ENCODE data around the gene GALNT2.

Gene GALNT2

GRCh38 chr1:230272557-230272956, 205.5 kb downstream of the GALNT2 start:
- Histone ChIP-seq H3K36me3 (ENCODE audit: control insufficient read depth in 2 of 2, insufficient read depth in 2 of 2, low read length in 2 of 2) (peaks cover 32 to 39% of the 10 kb centered on the region in 2 donors), H3K9ac (ENCODE audit: low read length in 2 of 2) (no peak overlapping the region), H3K4me1 (ENCODE audit: control insufficient read depth, insufficient read depth, low read length) (peaks cover 13% of the 10 kb centered on the region), H3K4me3 (ENCODE audit: low read length in 2 of 2) (no peak overlapping the region), H3K27ac (ENCODE audit: low read length) (no peak overlapping the region), H3K27me3 (ENCODE audit: control insufficient read depth in 1 of 2, insufficient read depth in 2 of 2, low read length in 2 of 2) (no peaks in the 10 kb centered on the region), H3K9me3 (ENCODE audit: control insufficient read depth in 2 of 2, low read length in 2 of 2) (no peaks in the 10 kb centered on the region)

- peaks cover 32 to 38% of the 10 kb centered on the region in 2 donors for H3K36me3 ChIP-seq (ENCODE audit: control insufficient read depth in 2 of 2, insufficient read depth in 2 of 2, low read length in 2 of 2)
- H3K27ac ChIP-seq (ENCODE audit: low read length) = no peak overlapping the region
- peaks cover 12% of the 10 kb centered on the region for H3K4me1 ChIP-seq (ENCODE audit: control insufficient read depth, insufficient read depth, low read length)
- no peaks in the 10 kb centered on the region for H3K9me3 ChIP-seq (ENCODE audit: control insufficient read depth in 2 of 2, low read length in 2 of 2)
- no peak overlapping the region for H3K9ac ChIP-seq (ENCODE audit: low read length in 2 of 2)
- no peak overlapping the region for H3K4me3 ChIP-seq (ENCODE audit: low read length in 2 of 2)
- H3K27me3 ChIP-seq (ENCODE audit: control insufficient read depth in 1 of 2, insufficient read depth in 2 of 2, low read length in 2 of 2) = no peaks in the 10 kb centered on the region
Measured at GRCh38 chr1:230273141-230273710, 206.2 kb downstream of the GALNT2 start.

- Histone ChIP-seq H3K4me3 (ENCODE audit: low read length in 2 of 2) (no peak overlapping the region), H3K27me3 (ENCODE audit: control insufficient read depth in 1 of 2, insufficient read depth in 2 of 2, low read length in 2 of 2) (no peaks in the 10 kb centered on the region), H3K27ac (ENCODE audit: low read length) (no peak overlapping the region), H3K9me3 (ENCODE audit: control insufficient read depth in 2 of 2, low read length in 2 of 2) (no peaks in the 10 kb centered on the region), H3K4me1 (ENCODE audit: control insufficient read depth, insufficient read depth, low read length) (peaks cover 5% of the 10 kb centered on the region), H3K9ac (ENCODE audit: low read length in 2 of 2) (no peak overlapping the region), H3K36me3 (ENCODE audit: control insufficient read depth in 2 of 2, insufficient read depth in 2 of 2, low read length in 2 of 2) (peaks cover 41 to 47% of the 10 kb centered on the region in 2 donors)
Measured at GRCh38 chr1:230274254-230274653, 207.2 kb downstream of the GALNT2 start.

- no peak overlapping the region for H3K27ac ChIP-seq (ENCODE audit: low read length)
- H3K36me3 ChIP-seq (ENCODE audit: control insufficient read depth in 2 of 2, insufficient read depth in 2 of 2, low read length in 2 of 2) = peaks cover 51 to 65% of the 10 kb centered on the region in 2 donors
- H3K27me3 ChIP-seq (ENCODE audit: control insufficient read depth in 1 of 2, insufficient read depth in 2 of 2, low read length in 2 of 2) = no peaks in the 10 kb centered on the region
Measured at GRCh38 chr1:230276401-230276800, 209.4 kb downstream of the GALNT2 start.

GRCh38 chr1:230277201-230278025, 210.4 kb downstream of the GALNT2 start:
- Histone ChIP-seq H3K9me3 (ENCODE audit: control insufficient read depth in 2 of 2, low read length in 2 of 2) (no peaks in the 10 kb centered on the region), H3K36me3 (ENCODE audit: control insufficient read depth in 2 of 2, insufficient read depth in 2 of 2, low read length in 2 of 2) (peaks cover 47 to 65% of the 10 kb centered on the region in 2 donors), H3K27ac (ENCODE audit: low read length) (no peak overlapping the region), H3K27me3 (ENCODE audit: control insufficient read depth in 1 of 2, insufficient read depth in 2 of 2, low read length in 2 of 2) (no peaks in the 10 kb centered on the region), H3K4me3 (ENCODE audit: low read length in 2 of 2) (no peak overlapping the region), H3K4me1 (ENCODE audit: control insufficient read depth, insufficient read depth, low read length) (peaks cover 2% of the 10 kb centered on the region), H3K9ac (ENCODE audit: low read length in 2 of 2) (no peak overlapping the region)

More at GRCh38 chr1:230276401-230276800, 209.4 kb downstream of the GALNT2 start:
- no peaks in the 10 kb centered on the region for H3K9me3 ChIP-seq (ENCODE audit: control insufficient read depth in 2 of 2, low read length in 2 of 2)
- peaks cover 1% of the 10 kb centered on the region for H3K4me1 ChIP-seq (ENCODE audit: control insufficient read depth, insufficient read depth, low read length)
- no peak overlapping the region for H3K9ac ChIP-seq (ENCODE audit: low read length in 2 of 2)
- no peak overlapping the region for H3K4me3 ChIP-seq (ENCODE audit: low read length in 2 of 2)

- Histone ChIP-seq H3K27me3 (ENCODE audit: control insufficient read depth in 1 of 2, insufficient read depth in 2 of 2, low read length in 2 of 2) (no peaks in the 10 kb centered on the region), H3K36me3 (ENCODE audit: control insufficient read depth in 2 of 2, insufficient read depth in 2 of 2, low read length in 2 of 2) (peaks cover 46 to 64% of the 10 kb centered on the region in 2 donors), H3K4me3 (ENCODE audit: low read length in 2 of 2) (no peak overlapping the region), H3K27ac (ENCODE audit: low read length) (no peak overlapping the region), H3K9me3 (ENCODE audit: control insufficient read depth in 2 of 2, low read length in 2 of 2) (no peaks in the 10 kb centered on the region), H3K9ac (ENCODE audit: low read length in 2 of 2) (no peak overlapping the region), H3K4me1 (ENCODE audit: control insufficient read depth, insufficient read depth, low read length) (peaks cover 2% of the 10 kb centered on the region)
Measured at GRCh38 chr1:230278376-230278775, 211.3 kb downstream of the GALNT2 start.

- Histone ChIP-seq H3K4me3 (ENCODE audit: low read length in 2 of 2) (no peak overlapping the region), H3K27ac (ENCODE audit: low read length) (no peak overlapping the region), H3K9me3 (ENCODE audit: control insufficient read depth in 2 of 2, low read length in 2 of 2) (no peaks in the 10 kb centered on the region), H3K36me3 (ENCODE audit: control insufficient read depth in 2 of 2, insufficient read depth in 2 of 2, low read length in 2 of 2) (peaks cover 46 to 57% of the 10 kb centered on the region in 2 donors), H3K27me3 (ENCODE audit: control insufficient read depth in 1 of 2, insufficient read depth in 2 of 2, low read length in 2 of 2) (no peaks in the 10 kb centered on the region), H3K4me1 (ENCODE audit: control insufficient read depth, insufficient read depth, low read length) (peaks cover 2% of the 10 kb centered on the region), H3K9ac (ENCODE audit: low read length in 2 of 2) (no peak overlapping the region)
Measured at GRCh38 chr1:230278871-230279582, 212.0 kb downstream of the GALNT2 start.

- Histone ChIP-seq H3K27me3 (ENCODE audit: control insufficient read depth in 1 of 2, insufficient read depth in 2 of 2, low read length in 2 of 2) (no peaks in the 10 kb centered on the region), H3K4me1 (ENCODE audit: control insufficient read depth, insufficient read depth, low read length) (peaks cover 2% of the 10 kb centered on the region), H3K27ac (ENCODE audit: low read length) (no peak overlapping the region), H3K9me3 (ENCODE audit: control insufficient read depth in 2 of 2, low read length in 2 of 2) (no peaks in the 10 kb centered on the region), H3K36me3 (ENCODE audit: control insufficient read depth in 2 of 2, insufficient read depth in 2 of 2, low read length in 2 of 2) (peaks cover 41 to 57% of the 10 kb centered on the region in 2 donors), H3K4me3 (ENCODE audit: low read length in 2 of 2) (no peak overlapping the region), H3K9ac (ENCODE audit: low read length in 2 of 2) (no peak overlapping the region)
Measured at GRCh38 chr1:230279583-230279945, 212.5 kb downstream of the GALNT2 start.

GRCh38 chr1:230280054-230280795, 213.2 kb downstream of the GALNT2 start:
- H3K9ac ChIP-seq (ENCODE audit: low read length in 2 of 2) = no peak overlapping the region

GRCh38 chr1:230280906-230281413, 213.9 kb downstream of the GALNT2 start:
- no peak overlapping the region for H3K27ac ChIP-seq (ENCODE audit: low read length)
- peaks cover 36 to 47% of the 10 kb centered on the region in 2 donors for H3K36me3 ChIP-seq (ENCODE audit: control insufficient read depth in 2 of 2, insufficient read depth in 2 of 2, low read length in 2 of 2)
- no peak overlapping the region for H3K9ac ChIP-seq (ENCODE audit: low read length in 2 of 2)
- H3K4me3 ChIP-seq (ENCODE audit: low read length in 2 of 2) = no peak overlapping the region
- H3K9me3 ChIP-seq (ENCODE audit: control insufficient read depth in 2 of 2, low read length in 2 of 2) = no peaks in the 10 kb centered on the region
- H3K27me3 ChIP-seq (ENCODE audit: control insufficient read depth in 1 of 2, insufficient read depth in 2 of 2, low read length in 2 of 2) = no peaks in the 10 kb centered on the region
- H3K4me1 ChIP-seq (ENCODE audit: control insufficient read depth, insufficient read depth, low read length) = peaks cover 2% of the 10 kb centered on the region

More at GRCh38 chr1:230280054-230280795, 213.2 kb downstream of the GALNT2 start:
- no peaks in the 10 kb centered on the region for H3K9me3 ChIP-seq (ENCODE audit: control insufficient read depth in 2 of 2, low read length in 2 of 2)
- no peak overlapping the region for H3K27ac ChIP-seq (ENCODE audit: low read length)
- H3K27me3 ChIP-seq (ENCODE audit: control insufficient read depth in 1 of 2, insufficient read depth in 2 of 2, low read length in 2 of 2) = no peaks in the 10 kb centered on the region
- H3K36me3 ChIP-seq (ENCODE audit: control insufficient read depth in 2 of 2, insufficient read depth in 2 of 2, low read length in 2 of 2) = peaks cover 36 to 53% of the 10 kb centered on the region in 2 donors
- peaks cover 2% of the 10 kb centered on the region for H3K4me1 ChIP-seq (ENCODE audit: control insufficient read depth, insufficient read depth, low read length)
- H3K4me3 ChIP-seq (ENCODE audit: low read length in 2 of 2) = no peak overlapping the region

Measured in stomach smooth muscle (tissue), 2 donors.